Duodenal mucosa (tissue), 2 donors: ENCODE results near the gene SRSF4.

ENCODE experiments used
- H3K27ac ChIP-seq: one replicate; pipeline ENCODE4 v1.7.0; 2013; ENCODE audit warnings: low read depth, low read length
- H3K27me3 ChIP-seq, 2 donors: one replicate each; pipeline ENCODE4 v1.7.0; 2013; ENCODE audit warnings: low read length in 2 of 2, control low read depth in 1 of 2; ENCODE audit not compliant: insufficient read depth in 2 of 2, control insufficient read depth in 1 of 2
- H3K36me3 ChIP-seq, 2 donors: one replicate each; pipeline ENCODE4 v1.7.0; 2013; ENCODE audit warnings: low read length in 2 of 2, control low read depth in 1 of 2; ENCODE audit not compliant: insufficient read depth in 2 of 2, control insufficient read depth in 1 of 2
- H3K4me1 ChIP-seq, 2 donors: one replicate each; pipeline ENCODE4 v1.7.0; 2013; ENCODE audit warnings: low read length in 2 of 2, control low read depth in 1 of 2; ENCODE audit not compliant: insufficient read depth in 2 of 2, control insufficient read depth in 1 of 2
- H3K4me3 ChIP-seq, 2 donors: one replicate each; pipeline ENCODE4 v1.7.0; 2013; ENCODE audit warnings: low read length in 2 of 2, low read depth in 1 of 2
- H3K9ac ChIP-seq, 2 donors: one replicate each; pipeline ENCODE4 v1.7.0; 2013; ENCODE audit warnings: low read length in 2 of 2, low read depth in 1 of 2
- H3K9me3 ChIP-seq, 2 donors: one replicate each; pipeline ENCODE4 v1.7.0; 2013; ENCODE audit warnings: low read length in 2 of 2, control low read depth in 1 of 2; ENCODE audit not compliant: control insufficient read depth in 1 of 2

Gene SRSF4

DNA sequence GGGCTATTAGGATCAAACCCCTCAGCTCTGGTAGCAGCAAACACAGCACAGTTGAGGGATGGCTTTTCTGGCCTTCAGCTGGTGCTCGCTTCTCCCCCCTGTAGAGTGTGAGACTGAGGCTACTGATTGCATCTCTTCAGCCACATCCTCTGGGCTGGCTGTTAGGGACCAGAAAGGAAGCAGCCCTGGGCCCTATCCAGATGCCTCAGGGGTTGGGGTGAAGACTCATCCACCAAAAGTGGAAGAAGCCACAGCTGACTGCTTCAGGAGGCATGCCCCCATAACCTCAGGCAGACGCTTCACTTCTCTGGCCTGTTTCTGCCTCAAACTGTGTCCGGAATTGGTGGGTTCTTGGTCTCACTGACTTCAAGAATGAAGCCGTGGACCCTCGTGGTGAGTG, 51.8 kb downstream of the SRSF4 start:
- Histone ChIP-seq H3K9ac (no peak overlapping the region), H3K4me3 (no peak overlapping the region), H3K27me3 (peaks cover 4 to 17% of the 10 kb centered on the region in 2 donors), H3K4me1 (peaks cover 5 to 9% of the 10 kb centered on the region in 2 donors), H3K9me3 (no peaks in the 10 kb centered on the region), H3K27ac (no peak overlapping the region), H3K36me3 (no peaks in the 10 kb centered on the region)

DNA sequence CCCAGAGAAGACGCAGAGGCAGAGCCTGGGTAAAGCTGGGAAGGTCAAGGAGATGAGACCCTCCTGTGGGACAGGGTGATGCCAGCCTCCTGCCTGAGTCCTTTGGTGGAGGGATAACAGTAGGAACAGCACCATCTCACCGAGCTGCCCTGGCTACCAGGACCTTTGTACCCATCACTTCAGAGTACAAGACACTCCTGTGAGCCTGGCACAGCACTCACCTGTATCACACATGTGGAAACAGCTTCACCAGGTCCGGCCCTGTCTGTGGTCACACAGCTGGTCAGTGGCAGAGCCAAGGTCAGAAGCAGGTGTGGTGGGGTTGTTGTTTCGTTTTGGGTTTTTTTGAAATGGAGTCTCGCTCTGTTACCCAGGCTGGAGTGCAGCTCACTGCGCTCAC, 53.0 kb downstream of the SRSF4 start:
- no peak overlapping the region for H3K4me3 ChIP-seq
- H3K27ac ChIP-seq, result no peak overlapping the region
- no peak overlapping the region for H3K9ac ChIP-seq
- peaks cover 8 to 12% of the 10 kb centered on the region in 2 donors for H3K27me3 ChIP-seq
- no peaks in the 10 kb centered on the region for H3K9me3 ChIP-seq
- H3K4me1 ChIP-seq, result peaks cover 3 to 6% of the 10 kb centered on the region in 2 donors
- H3K36me3 ChIP-seq, result no peaks in the 10 kb centered on the region

DNA sequence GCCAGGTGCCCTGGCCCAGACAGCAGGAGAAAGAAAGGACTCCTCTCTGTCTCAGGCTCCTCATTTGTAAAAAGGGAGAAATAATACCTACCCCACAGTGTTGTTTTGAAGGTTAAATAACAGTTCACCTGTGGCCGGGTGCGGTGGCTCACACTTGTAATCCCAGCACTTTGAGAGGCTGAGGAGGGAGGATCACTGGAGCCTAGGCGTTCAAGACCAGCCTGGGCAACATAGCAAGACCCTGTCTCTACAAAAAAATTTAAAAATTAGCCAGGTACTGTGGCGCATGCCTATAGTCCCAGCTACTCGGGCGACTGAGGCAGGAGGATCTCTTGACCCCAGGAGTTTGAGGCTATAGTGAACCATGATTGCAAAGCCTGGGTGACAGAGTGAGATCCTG, 55.5 kb downstream of the SRSF4 start:
- peaks cover 23 to 29% of the 10 kb centered on the region in 2 donors for H3K27me3 ChIP-seq
- H3K27ac ChIP-seq, result no peak overlapping the region
- H3K9ac ChIP-seq, result no peak overlapping the region
- peaks cover 0 to 21% of the 10 kb centered on the region in 2 donors for H3K4me1 ChIP-seq
- no peaks in the 10 kb centered on the region for H3K9me3 ChIP-seq
- H3K36me3 ChIP-seq, result no peaks in the 10 kb centered on the region
- no peak overlapping the region for H3K4me3 ChIP-seq

DNA sequence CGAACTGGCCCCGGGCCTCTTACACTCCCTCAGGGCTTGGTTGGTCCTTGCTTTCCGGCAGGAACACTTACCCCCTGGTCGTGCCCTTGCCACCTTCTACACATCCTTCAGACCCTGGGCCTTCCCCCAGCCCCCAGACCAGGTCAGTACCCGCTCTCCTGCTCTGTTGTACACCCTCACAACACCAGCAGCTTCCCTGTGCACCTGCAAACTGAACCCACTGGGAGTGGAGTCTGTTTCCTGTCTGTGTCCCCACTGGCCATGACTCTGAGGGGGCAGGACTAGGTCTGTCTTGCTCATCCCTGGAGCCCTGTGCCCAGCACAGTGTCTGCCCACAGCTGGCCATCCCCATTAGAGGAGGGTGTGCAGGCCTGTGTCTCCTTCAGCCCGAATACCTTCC, 55.9 kb downstream of the SRSF4 start:
- no peak overlapping the region for H3K27ac ChIP-seq
- peaks cover 23 to 33% of the 10 kb centered on the region in 2 donors for H3K27me3 ChIP-seq
- peaks cover 0 to 21% of the 10 kb centered on the region in 2 donors for H3K4me1 ChIP-seq
- H3K4me3 ChIP-seq, result no peak overlapping the region
- no peaks in the 10 kb centered on the region for H3K36me3 ChIP-seq
- H3K9ac ChIP-seq, result no peak overlapping the region
- H3K9me3 ChIP-seq, result no peaks in the 10 kb centered on the region

DNA sequence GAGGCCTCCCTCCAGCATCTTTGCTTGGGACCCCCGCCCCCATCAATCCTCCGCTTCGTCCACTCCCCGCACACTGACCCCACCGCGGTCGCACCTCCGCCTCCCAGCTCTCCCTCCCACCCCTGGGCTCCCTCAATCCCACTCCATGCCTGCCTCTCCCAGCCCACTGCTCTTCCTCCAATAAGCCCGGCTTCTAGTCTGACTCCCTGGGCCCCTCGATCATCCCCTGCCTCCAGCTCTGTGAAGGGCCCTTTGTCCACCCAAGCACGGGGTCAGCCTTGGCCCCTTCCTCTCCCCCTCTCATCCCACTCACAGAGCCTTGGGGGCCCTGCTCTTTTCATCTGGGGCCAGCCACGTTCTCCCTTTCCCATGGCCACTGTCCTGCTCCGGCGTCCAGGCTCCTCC, 56.5 kb downstream of the SRSF4 start:
- Histone ChIP-seq H3K9ac (peak overlapping the region in 1 of 2 donors; percentile 54), H3K4me3 (peak overlapping the region; percentile 65), H3K9me3 (no peaks in the 10 kb centered on the region), H3K27me3 (peaks cover 23 to 37% of the 10 kb centered on the region in 2 donors), H3K27ac (peak overlapping the region; percentile 89), H3K36me3 (no peaks in the 10 kb centered on the region), H3K4me1 (peaks cover 0 to 21% of the 10 kb centered on the region in 2 donors)

DNA sequence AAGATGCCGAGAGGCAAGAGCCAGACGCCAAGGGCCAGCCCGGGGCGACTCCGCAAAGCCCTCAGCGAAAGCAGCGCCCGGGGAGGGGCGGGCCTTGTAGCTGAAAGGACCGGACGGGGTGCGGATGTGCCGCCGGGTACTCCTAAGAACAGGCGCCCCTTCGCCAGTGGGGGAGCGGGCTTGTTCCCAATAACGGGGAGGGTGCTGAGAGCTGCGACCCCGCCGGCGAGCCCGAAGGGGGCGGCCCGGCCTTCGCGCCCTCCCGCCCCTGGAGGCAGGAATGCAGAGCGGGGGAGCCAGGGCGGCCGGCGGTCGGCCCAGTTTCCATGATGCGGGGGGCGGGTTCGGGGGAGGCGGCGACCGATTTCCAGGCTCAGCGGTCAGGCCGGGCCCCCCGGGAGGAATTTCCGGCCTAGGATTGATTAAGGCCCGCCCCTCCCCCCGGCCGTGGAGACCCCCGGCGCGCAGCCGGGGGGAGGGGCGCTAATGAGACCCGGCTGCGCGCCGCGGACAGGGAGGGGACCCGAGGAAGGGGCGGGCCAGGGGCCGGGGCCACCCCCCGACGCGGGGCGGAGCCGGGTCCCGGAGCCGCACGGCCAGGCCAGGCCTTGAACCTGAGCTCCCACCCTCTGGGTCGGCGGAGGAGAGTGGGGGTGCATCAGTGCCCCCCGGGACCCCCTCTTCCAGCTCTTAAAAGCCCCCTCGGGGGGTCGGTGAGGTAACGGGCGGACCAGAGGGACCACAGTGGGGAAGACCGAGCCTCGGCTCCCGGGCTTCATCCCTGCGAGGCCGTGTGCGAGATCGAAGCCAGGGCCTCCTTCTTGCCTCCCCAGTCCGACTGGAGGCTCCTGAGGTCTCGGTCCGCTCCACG, 57.1 kb downstream of the SRSF4 start:
- Histone ChIP-seq H3K9ac (peak overlapping the region; percentile 51 to 54), H3K9me3 (no peaks in the 10 kb centered on the region), H3K4me3 (peak overlapping the region; percentile 65), H3K4me1 (peaks cover 0 to 21% of the 10 kb centered on the region in 2 donors), H3K27ac (peak overlapping the region; percentile 89), H3K36me3 (no peaks in the 10 kb centered on the region), H3K27me3 (peaks cover 23 to 37% of the 10 kb centered on the region in 2 donors)

DNA sequence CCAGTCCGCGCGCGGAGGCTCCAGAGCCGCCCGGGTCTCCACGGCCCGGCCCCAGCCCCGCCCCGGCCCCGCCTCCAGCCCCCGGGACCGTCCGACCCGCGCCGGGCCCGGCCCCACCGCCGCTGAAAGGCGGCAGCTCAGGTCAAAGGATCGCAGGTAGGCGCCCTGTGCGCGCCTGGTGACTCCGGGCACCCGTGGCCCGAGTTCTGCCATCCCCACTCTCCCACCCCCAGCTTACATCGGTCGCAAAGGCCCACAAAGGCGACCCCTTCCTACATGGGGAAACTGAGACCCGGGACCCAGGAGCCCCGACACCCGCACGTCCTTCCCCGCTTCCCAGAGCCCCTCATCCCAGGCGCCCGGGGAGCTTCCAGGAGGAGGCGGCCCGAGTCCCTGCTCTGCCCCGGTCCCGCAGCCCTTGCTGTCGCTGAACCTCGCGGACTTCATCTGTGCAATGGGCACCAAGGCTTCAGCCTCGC, 57.8 kb downstream of the SRSF4 start, which contains the start of gene TMEM200B:
TMEM200B (minus strand) TSS at position 17 of the 479 bp plus-strand sequence. CDS start 2,075 bp downstream, outside the sequence.
- Histone ChIP-seq H3K27ac (peak within 1 kb of the TSS; percentile 89), H3K4me3 (peak within 1 kb of the TSS; percentile 65), H3K27me3 (peaks cover 23 to 37% of the 10 kb centered on the region in 2 donors), H3K36me3 (no peaks in the 10 kb centered on the region), H3K9ac (peak within 1 kb of the TSS; percentile 51 to 54), H3K9me3 (no peaks in the 10 kb centered on the region), H3K4me1 (peaks cover 0 to 21% of the 10 kb centered on the region in 2 donors)

DNA sequence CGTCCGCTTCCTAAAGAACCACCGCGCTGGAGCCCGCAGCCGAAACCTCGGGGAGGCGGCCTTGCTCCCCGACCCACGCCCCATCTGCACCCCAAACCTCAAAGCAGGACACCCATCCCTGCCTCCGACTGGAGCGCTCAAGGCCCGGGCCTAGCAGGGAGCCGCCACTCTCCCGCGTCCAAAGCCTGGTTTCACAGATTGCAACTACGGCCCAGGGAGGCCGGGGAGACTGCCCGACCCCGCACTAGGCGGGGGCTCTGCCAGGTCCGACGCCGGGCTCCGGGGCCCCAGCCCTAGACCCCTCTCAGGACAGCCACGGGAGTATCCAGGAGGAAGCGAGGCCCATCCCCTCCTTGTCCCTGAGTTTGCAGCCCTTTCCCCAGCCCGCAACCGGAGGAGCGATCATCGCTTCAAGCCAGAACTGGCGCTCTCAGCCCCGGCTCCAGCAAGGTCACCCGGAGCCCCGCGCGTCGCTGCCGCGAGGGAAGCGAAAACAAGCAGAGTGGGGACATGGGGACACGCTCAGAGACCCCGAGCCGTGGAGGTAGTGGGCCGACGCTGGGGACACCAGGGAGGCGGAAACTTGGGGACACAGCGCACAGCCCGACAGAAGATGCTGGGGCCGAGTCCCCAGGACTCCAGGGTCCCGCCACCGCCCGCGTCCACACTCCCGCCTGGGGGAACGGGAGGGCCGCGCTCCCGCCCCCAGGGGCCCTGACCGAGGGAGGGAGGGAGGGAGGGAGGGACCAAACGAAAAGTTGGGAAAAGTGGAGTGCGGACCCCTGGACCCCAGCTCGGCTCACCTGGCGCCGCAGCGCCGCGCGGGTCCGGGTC, 58.4 kb downstream of the SRSF4 start:
- Histone ChIP-seq H3K4me3 (peak overlapping the region; percentile 50 to 59), H3K36me3 (no peaks in the 10 kb centered on the region), H3K27me3 (peaks cover 23 to 37% of the 10 kb centered on the region in 2 donors), H3K27ac (peak overlapping the region; percentile 70), H3K9ac (peak overlapping the region; percentile 18 to 32), H3K9me3 (no peaks in the 10 kb centered on the region), H3K4me1 (peaks cover 0 to 21% of the 10 kb centered on the region in 2 donors)

DNA sequence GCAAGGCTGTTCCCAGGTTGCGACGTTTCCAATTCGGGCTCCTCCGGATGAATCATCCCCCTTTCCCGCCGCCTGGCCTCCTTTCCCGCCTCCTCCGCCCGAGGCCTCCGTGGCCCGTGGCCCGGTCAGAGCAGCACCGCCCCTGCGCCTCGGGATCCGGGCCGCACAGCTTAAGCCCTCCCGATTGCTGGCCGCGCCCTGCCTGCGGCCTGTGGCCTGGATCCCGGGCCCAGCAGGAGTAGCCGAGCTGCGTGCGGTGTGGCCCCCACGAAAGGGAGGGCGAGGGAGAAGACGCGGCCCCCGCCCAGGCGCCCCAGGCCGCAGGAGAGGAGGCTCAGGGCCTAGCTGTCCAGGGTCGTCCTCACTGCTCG, 59.0 kb downstream of the SRSF4 start:
- H3K4me3 ChIP-seq, result peak overlapping the region; percentile 50 to 59
- peak overlapping the region; percentile 70 for H3K27ac ChIP-seq
- peaks cover 0 to 21% of the 10 kb centered on the region in 2 donors for H3K4me1 ChIP-seq
- peak overlapping the region; percentile 18 to 32 for H3K9ac ChIP-seq
- H3K9me3 ChIP-seq, result no peaks in the 10 kb centered on the region
- peaks cover 23 to 37% of the 10 kb centered on the region in 2 donors for H3K27me3 ChIP-seq
- H3K36me3 ChIP-seq, result peaks cover 0 to 3% of the 10 kb centered on the region in 2 donors
